Stimulated activated CD4-positive, alpha-beta T cell treated with anti-CD3 and anti-CD28 coated beads, Interleukin-1b, Interleukin-23, amount 100 ng/mL, for 48 hours (primary cell): ENCODE results near the gene SERTAD4.

ENCODE experiments used
- DNase-seq: peaks from one replicate; pipeline ENCODE4 v3.0.0-alpha.2; 2020

Gene SERTAD4

DNA sequence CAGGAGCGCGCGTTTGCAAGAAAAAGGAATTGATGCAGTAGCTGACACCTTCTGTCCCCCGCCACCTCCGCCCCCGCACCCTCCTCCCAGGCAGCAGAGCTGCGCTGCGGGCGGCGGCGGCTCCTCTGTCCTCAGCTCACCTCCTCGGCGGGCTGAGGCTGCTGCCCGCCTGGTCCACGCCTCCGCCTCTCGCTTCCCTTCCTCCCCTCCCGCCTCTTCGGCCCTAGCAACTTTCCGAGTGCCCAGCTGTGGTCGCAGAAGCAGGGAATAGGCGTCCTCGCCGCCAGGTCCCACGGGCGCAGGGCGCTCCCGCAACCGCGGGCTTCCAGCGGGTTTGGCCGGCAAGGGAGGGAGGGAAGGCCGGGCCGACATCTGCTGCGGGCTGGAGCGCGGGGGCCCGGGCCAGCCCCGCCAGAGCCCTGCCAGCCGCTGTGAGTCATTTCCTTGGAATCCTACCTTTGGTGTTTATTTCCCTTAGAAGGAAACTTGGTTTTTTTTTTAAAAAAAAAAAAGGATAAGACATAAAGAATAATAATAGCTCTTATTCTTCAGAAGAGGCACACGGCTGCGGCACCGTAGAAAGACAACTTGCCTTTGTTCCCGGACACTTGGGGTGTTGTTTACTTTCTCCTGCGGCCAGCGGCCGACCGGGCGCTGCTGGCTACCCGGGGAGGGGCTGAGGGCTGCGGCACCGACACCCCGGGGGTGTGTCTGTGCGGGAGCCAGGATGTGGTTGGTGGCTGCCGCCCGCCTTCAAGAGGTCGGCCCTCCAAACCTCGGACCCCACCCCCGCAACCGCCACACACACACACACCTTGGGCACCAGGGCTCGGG lies 1.1 kb downstream of the SERTAD4 start:
- DNase-seq = peak; percentile 17

DNA sequence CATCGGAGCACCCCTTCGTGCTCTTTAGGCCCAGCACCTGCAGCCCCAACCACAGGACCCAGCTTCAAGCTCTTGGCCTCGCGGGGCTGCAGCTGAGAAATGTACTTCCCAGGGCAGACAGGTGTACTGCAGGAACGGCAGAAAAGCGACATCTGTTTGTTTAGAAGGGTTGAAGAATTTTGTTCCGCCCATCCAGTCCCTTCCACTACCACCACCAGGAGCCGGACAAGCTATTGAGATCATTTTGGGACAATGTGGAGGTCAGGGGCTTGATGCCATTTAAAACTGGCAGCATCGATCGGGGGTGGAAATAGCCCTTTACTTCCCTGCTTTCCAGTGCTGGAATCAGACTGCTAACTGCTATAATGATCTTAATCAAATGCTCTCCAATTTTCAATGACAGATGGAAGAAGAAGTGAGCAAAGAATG lies 1.7 kb downstream of the SERTAD4 start:
- DNase-seq = no peak

DNA sequence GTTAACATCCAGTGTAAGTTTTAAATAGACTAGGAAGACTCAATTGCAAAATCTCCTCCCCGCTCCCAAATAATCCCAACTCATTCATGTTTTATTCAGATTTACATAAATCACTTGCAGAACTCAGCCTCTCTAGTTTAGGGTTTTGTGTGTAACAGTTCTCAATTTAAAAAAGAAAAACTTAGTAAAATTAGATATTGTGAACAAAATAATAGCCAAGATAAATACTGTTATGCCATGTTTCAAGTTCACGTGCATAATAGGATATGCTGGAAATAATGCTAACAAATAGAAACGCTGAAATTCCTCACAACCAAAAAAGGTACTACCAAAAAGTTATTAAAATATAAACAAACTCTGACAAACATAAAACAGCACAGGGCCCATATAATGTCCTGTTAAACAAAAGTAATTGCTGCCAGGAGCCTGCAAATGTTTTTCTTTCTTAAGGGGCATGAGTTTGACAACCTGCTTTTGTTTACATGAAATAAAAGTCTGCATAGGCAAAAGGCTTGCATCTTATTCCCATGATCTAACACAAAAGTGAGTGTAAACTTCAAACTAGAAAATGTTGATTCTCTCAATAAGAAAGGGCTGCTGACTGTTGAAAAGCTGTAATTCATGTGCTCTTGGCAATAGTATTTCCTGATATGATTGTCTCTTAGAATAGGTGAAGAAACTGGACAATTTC lies 2.9 kb downstream of the SERTAD4 start:
- DNase-seq = no peak

DNA sequence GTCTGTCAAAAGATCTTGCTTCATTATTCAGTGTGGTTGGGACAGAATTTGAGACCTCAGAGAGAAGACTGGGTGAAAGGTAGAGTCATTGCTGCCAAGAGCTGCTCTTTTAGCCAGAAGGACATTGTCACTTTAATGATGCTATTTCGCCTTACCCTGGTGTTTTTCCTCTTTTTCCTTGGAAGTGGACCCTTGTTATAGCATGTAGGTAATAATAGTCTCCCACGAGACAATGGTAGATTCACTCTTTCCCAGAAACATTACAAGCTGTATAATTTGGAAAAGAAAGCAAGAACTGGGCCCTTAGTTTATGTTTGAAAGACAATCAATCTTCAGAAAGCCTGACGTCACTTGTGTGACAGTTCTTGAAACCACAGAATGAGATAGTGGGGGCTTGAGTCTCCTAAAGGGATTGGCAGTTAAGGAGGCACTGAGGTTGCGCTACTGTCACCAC lies 3.8 kb downstream of the SERTAD4 start:
- no peak for DNase-seq

DNA sequence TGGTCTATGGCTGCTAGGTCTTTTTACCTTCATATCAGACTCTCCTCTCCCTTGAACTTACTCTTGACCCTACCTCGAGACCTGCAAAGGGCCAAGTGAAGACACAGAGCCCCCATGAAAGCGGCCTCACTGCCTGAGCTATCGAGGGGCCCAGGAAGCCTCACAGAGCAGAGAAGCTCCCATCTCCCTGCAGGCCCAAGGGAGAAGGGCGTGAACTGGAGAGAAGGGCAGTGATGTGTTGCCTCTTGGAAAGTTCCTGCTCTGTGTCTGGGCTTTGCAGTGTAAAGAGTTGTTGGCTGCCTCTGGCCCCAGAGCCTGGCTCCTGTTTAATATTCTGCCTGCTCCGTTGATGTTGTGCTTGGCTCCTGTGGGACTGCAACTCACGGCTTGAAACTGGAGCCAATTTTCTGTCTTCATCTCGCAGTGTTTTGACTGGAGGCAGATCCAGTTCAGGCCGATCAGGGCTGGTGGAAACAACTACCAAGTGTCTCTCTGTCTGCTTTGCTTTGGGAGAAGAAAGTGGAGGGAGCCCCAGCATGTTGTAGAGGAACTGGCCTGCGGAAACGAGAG lies 4.3 kb downstream of the SERTAD4 start:
- DNase-seq = no peak

DNA sequence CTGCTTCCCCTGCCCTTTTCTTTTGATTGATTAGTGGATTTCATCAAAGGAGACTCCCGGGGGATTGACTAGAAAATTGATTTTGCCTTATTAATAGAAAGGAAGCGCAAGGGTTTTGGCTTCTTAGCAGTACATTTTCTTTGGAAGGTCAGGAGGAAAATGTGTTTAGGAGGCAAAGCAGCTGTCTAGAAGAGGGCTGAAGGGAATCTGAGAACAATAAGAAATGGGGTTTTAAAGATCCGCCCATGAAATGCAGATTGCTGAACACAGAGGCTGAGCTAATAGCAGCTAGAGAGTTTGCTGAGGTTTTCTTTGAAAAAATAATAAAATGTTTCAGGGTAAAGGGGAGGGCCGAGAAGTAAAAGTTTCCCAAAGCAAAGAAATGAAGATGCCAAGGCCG lies 4.9 kb downstream of the SERTAD4 start:
- no peak for DNase-seq

DNA sequence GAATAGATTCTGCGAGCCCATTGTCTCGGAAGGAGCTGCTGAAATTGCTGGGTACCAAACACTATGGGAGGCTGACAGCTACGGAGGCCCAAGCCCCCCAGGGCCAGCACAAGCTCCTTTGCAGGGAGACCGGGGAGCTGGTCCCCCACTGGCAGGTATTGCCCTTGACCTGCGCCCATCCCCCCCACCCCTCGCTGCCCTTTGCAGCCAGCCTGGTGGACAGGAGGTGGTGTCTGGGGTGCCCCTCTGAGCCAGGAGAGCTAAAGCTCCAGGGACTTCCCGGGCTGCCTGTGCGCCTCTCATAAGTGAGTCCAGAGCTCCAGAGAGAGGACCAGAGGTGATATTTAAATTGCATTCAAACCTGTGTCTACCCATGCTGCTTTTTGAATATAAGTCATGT lies 5.4 kb downstream of the SERTAD4 start:
- DNase-seq = no peak

DNA sequence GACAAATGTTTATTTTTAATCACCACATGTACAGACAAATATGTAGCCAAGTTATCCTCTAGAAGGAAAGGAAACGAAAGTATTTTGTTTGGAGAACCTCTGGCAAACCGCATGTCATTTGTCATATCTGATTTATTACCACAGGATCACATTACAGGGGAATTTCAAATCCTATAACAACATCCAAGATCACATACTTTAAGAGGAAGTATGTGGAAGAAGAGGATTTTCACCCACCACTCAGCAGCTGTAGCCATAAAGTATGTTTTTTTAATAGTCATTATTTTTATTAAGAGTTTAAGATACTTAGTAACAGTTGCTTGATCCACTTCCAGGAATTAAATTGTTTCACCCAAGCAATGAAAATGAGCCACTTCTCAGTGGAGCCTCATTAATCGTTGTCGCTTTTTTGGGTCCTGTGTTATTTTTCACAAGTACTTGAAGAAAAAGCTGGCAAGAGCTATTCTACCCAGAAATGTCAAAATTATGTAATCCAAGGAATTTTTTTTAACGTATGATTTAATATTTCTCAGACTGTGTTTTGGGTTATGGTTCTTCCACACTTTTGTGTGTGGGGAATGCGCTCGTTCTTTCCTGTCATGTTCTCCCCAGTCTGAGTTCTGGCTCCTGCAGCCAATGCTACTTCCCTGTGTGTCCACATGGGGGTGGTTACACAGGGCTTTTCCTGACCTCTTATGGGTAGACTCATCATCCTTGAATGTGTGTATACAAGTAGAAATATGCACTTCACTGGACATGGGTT lies 6.9 kb downstream of the SERTAD4 start:
- no peak for DNase-seq

DNA sequence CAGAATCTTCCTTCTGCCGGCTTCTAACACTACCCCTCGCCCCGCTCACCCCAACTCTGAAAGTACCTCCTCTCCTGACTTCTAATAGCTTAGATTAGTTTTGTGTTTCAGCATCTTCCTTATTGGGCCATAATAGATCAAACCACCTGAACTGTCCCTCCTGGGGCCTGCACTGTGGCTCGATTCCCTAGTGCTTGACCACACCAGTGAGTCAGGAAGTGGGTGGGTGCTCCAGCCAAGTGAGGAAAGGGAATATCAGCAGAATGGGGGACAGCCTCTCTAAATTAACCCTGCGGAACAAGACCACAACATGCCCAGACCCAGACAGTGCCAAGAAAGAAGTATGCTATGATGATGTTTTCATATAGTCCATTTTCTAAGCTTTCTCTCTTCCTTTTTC lies 8.5 kb downstream of the SERTAD4 start:
- DNase-seq = no peak

DNA sequence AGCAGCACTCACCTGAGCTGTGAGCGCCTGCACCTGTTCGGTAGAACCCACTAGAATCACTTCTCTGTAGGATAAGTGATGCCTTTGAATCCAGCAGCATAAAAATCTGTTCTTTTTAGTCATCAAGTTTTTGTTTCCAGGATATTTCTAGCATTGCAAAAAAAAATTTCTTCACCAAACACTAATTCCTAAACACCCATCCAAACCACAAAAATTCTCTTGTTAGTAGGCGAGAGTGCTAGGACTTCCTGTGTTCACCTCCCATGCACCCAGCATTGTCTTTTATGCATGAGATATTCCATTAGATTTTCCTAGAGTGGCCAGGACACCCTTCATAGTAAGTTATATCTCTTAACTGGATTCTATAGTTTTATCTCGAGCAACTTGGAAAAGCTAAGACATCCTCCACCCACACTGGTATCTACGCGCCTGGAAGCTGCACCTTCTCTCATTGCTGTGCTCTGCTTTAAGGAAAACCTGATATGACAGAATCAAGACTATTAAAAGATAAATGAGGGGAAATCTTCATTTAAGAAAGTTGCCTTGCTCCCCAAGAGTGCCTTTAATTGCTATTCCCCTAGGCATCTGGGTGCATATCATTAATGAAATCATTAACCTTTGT lies 12.3 kb downstream of the SERTAD4 start:
- no peak for DNase-seq

DNA sequence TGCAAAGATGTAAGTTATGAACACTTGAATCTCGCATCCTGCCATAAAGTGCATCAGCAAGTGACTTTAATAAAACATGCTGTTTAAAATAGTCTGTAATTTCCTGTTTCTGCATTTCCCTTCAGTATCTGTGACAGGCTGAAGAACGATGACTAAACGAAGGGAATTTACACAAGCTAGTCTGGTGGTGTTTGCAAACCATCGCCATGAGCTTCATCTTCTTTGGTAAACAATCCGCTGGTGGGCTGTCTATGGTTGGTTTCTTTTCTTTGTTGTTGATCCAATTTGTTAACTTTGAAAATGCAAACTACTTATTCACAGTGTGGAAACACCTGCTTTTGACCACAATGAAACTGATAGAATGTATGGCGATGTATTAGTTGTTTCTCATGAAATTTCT lies 13.9 kb downstream of the SERTAD4 start:
- no peak for DNase-seq

DNA sequence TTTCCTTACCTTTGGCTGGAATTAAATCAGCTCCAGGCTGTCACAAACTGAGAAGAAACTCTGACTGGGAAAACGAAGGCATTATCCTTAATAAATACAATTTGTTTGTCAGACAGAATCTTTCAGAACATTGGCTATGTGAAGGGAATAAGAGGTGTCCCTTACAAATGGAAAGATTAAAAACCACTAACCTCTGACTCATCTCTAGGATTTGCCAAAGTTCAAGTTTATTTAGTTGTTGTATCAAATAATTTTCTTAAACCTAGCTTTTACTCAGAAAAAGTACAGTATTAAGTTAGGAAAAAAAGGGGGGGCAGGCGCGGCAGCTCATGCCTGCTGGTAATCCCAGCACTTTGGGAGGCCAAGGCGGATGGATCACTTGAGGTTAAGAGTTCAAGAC lies 15.7 kb downstream of the SERTAD4 start:
- no peak for DNase-seq

DNA sequence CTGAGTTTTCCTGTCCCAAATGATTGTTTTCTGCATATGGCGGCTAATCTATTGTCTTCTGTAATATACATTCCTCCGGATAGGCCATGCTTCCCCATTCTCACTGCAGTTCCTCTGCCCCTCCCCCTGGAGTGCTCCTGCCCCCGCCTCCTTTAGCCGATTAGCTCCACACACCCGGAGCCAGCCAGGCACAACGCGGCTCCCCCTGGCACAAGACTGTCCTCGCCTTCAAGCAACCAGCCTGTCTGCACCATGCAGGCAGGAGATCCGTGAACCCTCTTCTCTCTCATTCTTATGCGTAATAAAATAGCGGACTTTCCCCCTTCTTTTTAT lies 18.0 kb downstream of the SERTAD4 start:
- no peak for DNase-seq

DNA sequence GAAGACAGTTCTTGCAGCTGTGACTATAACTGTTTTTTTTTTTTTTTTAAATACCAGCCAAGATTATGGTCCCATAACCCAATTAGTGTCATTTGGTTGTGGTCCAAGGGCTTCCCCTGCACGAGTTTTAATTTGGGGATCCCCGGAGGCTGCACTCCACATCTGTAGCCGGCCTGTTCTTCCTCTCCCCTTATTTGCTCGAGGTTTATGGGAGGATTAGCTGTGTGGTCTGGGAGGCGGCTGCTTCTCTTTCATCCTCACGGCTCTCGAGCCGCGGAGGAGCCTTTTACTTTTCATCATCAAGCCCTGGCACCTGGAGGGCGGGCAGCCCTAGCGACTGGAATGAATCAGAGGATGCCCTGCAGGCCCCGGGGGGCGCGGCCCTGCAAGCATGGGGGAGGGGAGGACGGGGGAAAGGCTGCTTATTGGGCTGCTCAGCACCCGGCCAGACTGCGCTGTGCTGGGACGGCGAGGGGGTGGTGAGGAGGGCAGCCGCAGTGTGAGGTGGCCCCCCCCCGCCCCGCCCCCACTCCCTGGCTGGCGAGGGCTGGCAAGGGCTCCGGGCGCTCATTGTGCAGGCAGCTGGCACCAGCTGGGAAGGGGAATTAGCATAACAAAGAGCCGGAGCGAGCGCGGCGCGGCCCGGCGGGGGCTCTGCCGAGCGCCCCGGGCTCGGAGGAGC lies 18.5 kb downstream of the SERTAD4 start:
- peak; percentile 28 for DNase-seq

DNA sequence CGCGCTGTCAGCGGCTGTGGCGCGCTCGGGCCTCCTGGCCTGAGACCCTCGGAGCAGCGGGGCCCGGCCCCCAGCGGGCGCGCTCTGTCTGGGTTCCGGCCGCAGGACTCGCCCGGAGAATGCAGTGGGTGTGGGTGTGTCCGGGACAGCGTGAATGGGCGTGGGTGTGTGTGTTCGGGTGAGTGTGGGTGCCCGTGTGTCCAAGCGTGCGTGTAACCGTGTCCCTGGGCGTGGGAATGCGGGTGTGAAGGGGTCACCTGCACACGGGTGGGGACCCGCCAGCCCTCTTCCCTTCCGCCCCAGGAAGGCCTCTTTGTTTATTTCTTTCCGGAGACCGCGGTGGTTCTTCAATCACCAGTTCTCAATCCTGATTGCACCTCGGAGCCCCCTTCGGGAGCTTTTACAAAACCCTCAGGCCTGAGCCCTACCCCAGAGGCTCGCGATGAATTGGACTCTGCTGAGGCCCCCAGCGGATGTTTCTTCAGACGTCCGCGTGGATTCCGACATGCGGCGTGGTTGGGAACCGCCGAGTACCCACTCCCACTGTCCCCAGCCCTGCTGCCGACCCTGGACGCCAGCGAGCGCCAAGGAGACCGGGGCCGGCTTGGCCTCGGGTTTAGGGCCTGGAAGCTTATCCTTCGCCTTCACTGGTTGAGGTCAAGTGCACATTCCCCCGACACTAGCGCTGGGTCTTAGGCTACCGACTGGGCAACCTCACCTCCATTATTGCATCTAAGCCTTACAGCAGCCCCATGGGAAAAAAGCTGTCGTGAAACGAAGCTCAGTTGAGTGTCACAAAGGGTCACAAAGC lies 19.3 kb downstream of the SERTAD4 start:
- DNase-seq = no peak

DNA sequence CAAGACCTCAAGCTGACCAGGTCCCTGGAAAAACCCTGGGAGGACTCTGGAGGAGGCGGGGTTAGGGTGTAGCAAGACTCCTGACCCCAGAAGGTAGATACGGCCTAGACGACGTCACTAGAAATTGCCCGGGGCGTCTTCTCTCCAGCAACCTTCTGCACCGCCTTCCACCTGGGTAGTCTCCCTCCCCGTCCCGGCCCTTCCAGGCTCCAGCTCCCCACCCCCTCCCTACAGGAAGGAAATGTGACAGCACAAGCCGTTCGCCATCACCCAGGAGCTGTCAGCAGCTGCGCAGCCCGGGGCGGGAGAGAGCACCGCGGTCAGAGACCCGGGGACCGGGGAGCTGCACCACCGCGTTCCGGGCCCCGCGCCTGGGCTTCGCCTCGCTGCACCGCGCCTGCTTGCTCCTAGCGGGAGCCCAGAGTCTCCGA lies 20.0 kb downstream of the SERTAD4 start:
- DNase-seq = no peak

DNA sequence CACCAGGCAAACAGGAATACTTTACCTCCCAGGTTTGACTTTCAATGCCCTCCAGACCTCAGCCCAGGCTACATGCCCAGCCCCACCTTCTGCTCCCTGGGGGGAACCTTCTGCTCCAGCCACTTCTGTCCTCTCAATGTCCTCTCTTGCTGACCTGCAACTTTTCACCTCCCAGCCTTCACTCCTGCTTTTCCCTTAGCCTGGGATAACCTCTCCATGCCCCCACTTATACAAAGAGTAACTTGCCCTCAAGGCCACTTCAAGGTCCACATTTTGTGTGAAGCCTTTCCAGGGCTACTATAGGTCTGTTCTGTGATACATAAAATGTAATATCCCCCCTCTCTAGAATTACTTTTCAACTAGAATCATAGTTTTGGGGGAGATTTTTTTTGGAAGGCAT lies 21.7 kb downstream of the SERTAD4 start:
- no peak for DNase-seq

DNA sequence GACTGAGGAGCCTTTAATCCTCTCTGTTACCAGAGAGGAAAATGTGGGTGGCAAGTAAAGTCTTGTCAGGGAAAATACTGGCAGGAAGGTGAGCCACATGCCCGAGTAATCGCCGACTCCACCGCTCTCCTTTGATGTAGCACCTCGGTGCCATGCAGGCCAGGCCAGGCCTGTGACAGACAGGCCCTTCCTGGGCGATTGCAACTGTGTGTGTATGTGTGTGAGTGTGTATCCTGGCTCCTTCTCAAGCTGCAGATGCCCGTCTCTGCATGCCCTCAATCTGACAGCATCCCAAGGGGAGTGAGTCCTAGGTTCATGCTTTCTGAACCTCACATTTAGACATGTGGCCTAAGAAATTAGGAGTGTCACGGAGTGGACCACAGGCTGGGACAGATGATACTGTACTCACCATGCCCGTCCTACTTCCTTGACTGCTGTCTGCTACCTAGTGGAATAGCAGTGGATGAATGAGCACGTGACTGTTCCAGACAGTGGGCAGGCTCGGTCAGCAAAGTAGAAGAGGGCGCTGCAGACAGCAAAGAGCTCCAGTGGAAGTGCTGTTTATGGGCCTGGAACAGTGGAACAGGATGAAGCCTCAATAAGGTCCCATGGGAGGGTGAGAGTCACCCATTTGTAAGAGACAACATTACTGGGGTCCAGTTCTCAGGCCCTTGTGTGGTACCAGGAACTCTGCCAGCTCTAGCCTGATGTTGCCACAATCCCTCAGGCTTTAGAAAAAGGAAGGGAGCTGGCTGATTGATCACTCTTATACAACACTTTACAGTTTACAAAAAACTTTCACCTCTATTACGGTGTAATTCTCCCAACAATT lies 25.3 kb downstream of the SERTAD4 start:
- DNase-seq = no peak

DNA sequence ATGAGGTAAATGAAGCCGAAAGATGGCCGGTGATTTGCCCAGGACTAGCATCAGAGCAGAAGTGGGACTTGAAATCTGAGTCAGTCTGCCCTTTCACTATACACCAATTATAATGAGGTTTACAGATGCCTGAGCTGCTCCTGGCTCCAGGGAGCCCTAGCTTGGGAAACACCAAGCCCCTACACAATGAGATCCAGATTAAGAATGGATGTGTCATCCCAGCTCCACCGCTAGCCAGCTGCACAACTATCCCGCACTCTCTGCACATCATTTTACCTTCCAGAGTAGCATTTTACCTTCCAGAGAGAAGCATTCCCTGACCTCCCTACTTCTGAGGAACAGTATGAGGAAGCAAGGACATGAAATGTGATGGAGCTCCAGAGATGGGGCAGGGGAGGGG lies 27.0 kb downstream of the SERTAD4 start:
- DNase-seq = no peak

DNA sequence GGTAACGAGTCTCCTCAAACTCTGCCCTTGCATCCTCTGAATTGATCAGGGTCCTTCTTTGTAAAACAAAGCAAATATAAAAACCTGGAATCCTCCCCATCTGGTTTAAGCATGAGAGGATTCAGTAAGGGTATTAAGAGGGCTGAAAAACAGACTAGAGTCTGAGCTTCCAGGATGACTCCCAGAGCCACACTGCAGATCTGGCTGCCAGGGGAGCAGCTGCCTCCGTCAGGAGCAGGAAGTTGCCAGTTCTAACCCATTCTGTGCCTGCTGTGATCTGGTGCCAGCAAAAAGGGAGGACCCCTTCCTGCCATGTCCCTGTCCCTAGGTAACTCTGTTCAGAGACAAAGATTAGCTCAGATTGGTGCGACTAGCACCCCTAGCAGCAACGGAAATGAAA lies 27.5 kb downstream of the SERTAD4 start:
- no peak for DNase-seq
